Inferior parietal cortex (tissue), 1 donor: ENCODE results near the gene HLA-B.

Experiments used
- DNase-seq: peaks from one replicate; pipeline ENCODE4 v3.0.0-alpha.2; 2016; ENCODE audit errors: extremely low spot score

HLA-B gene

GRCh38 chr6:31305703-31306219 is 51.2 kb downstream of the HLA-B start:
- DNase-seq, result no peak

GRCh38 chr6:31304683-31305082 is 52.3 kb downstream of the HLA-B start:
- no peak for DNase-seq
